Cardiac muscle cell (in vitro differentiated cells and primary cell): ENCODE data around the gene ITPKB. TPM values are rescaled to one million over a fixed set of nuclear protein-coding genes. Genes with fewer than 3 reads are reported as not detected.
A peak's percentile ranks its signal among the peaks of the same experiment; 100 is the strongest.
"Not testable (repeated sequence)": the region's sequence is repeated elsewhere in the genome, so short reads cannot be mapped to it uniquely, and the experiment has no call there.

Experiments used
- DNase-seq, 2 donors: peaks; one replicate each; pipeline versions ENCODE4 v3.0.0 to v3.0.0-alpha.2; 2010 to 2017; ENCODE audit warnings: low read depth in 1 of 2, low spot score in 1 of 2
- H3K27ac ChIP-seq: fragments of 200-600 bp; sonication (generic); 2 replicates; pipeline ENCODE4 v1.5.1; 2016
- H3K27me3 ChIP-seq: fragments of 200-600 bp; sonication (generic); 2 replicates; pipeline ENCODE4 v1.6.0; 2016; ENCODE audit warnings: control low read depth
- H3K36me3 ChIP-seq: fragments of 200-600 bp; sonication (generic); 2 replicates; pipeline ENCODE4 v1.5.1; 2016; ENCODE audit warnings: control low read depth
- H3K4me1 ChIP-seq: fragments of 200-600 bp; sonication (generic); 2 replicates; pipeline ENCODE4 v1.8.1; 2017; ENCODE audit warnings: low read depth, mild to moderate bottlenecking, mixed run types
- H3K4me3 ChIP-seq: fragments of 200-600 bp; sonication (generic); 2 replicates; pipeline ENCODE4 v1.5.1; 2016; ENCODE audit warnings: mild to moderate bottlenecking
- H3K9me3 ChIP-seq: fragments of 200-600 bp; sonication (generic); 2 replicates; pipeline ENCODE4 v1.5.1; 2017; ENCODE audit warnings: low read depth, mild to moderate bottlenecking, control low read depth
- CTCF ChIP-seq: IDR thresholded peaks from 2 replicates; pipeline ENCODE4 v1.5.1; 2012; ENCODE audit warnings: low read depth, mild to moderate bottlenecking, low read length
- polyA plus RNA-seq: library from polyadenylated mRNA; unstranded; fragments of >200 nt; fragmentation: Nextera tagmentation; extraction: Ambion mirVana; gene quantifications from 2 replicates; pipeline ENCODE4 v1.2.1, GENCODE V29; 2016
- total RNA-seq: library from RNA; depleted of rRNA; stranded (reverse); fragments of >200 nt; gene quantifications from 2 replicates; pipeline ENCODE4 v1.2.3, GENCODE V29; 2016

The ITPKB gene
- total and polyA plus RNA-seq, 2 experiments from 2014 or later, result 3.8 to 12.0 TPM

GRCh38 chr1:226603022-226603857, 135.8 kb downstream of the ITPKB start:
- Histone ChIP-seq H3K9me3 (no peaks in the 10 kb centered on the region), H3K27me3 (no peaks in the 10 kb centered on the region), H3K36me3 (no peaks in the 10 kb centered on the region), H3K4me3 (no peak overlapping the region), H3K4me1 (peaks cover 46% of the 10 kb centered on the region), H3K27ac (peak overlapping the region; percentile 7)
- TF ChIP-seq CTCF, result no peak
- DNase-seq, result peak in 1 of 2 donors; percentile 80

- DNase-seq, result peak in 1 of 2 donors; percentile 95
- H3K27me3 ChIP-seq, result no peaks in the 10 kb centered on the region
- peaks cover 46% of the 10 kb centered on the region for H3K4me1 ChIP-seq
- no peak overlapping the region for H3K4me3 ChIP-seq
- H3K27ac ChIP-seq, result no peak overlapping the region
- no peaks in the 10 kb centered on the region for H3K36me3 ChIP-seq
- no peak for TF ChIP-seq CTCF
- H3K9me3 ChIP-seq, result no peaks in the 10 kb centered on the region
Measured at GRCh38 chr1:226602186-226603021, 136.7 kb downstream of the ITPKB start.

GRCh38 chr1:226601456-226601855, 137.6 kb downstream of the ITPKB start:
- Histone ChIP-seq H3K4me3 (no peak overlapping the region), H3K36me3 (no peaks in the 10 kb centered on the region), H3K4me1 (peaks cover 39% of the 10 kb centered on the region), H3K27me3 (no peaks in the 10 kb centered on the region), H3K27ac (no peak overlapping the region), H3K9me3 (no peaks in the 10 kb centered on the region)
- no peak for DNase-seq
- no peak for TF ChIP-seq CTCF

- H3K36me3 ChIP-seq, result no peaks in the 10 kb centered on the region
- H3K4me1 ChIP-seq, result peaks cover 27% of the 10 kb centered on the region
- H3K9me3 ChIP-seq, result no peaks in the 10 kb centered on the region
- no peak for DNase-seq
- H3K27me3 ChIP-seq, result no peaks in the 10 kb centered on the region
- no peak overlapping the region for H3K27ac ChIP-seq
- no peak for TF ChIP-seq CTCF
- no peak overlapping the region for H3K4me3 ChIP-seq
Measured at GRCh38 chr1:226600254-226600653, 138.8 kb downstream of the ITPKB start.

GRCh38 chr1:226599636-226600238, 139.3 kb downstream of the ITPKB start:
- Histone ChIP-seq H3K4me3 (no peak overlapping the region), H3K36me3 (no peaks in the 10 kb centered on the region), H3K27me3 (no peaks in the 10 kb centered on the region), H3K9me3 (no peaks in the 10 kb centered on the region), H3K4me1 (peaks cover 22% of the 10 kb centered on the region), H3K27ac (no peak overlapping the region)
- no peak for DNase-seq
- no peak for TF ChIP-seq CTCF

GRCh38 chr1:226598955-226599354, 140.1 kb downstream of the ITPKB start:
- H3K27ac ChIP-seq, H3K36me3 ChIP-seq, H3K9me3 ChIP-seq, H3K27me3 ChIP-seq, DNase-seq, H3K4me3 ChIP-seq: not testable (repeated sequence)
- peaks cover 14% of the 10 kb centered on the region for H3K4me1 ChIP-seq
